ENCODE measurements around the gene IL23R.
"Not testable (repeated sequence)": the region's sequence is repeated elsewhere in the genome, so short reads cannot be mapped to it uniquely, and the experiment has no call there.

IL23R gene

DNA sequence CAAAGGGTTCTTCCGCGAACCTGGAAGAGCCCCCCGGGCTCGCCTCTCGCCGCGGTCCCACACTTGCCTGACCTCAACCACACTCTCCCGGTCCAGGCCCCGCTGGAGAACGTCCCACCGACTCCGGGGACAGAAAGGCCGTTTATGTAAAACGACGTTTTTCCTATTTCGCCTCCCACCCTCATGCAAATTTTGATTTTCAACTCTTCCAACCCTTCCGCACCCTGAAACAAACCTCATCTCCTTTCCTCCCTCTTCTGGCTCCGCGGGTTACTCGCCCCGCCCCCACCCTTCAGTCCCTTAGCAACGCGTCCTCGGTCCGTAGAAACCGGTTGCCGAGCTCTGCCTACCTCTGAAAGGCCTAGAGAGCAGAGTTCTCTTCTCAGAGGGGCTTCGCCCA lies 31.6 kb upstream of the IL23R start, which contains the start of gene C1orf141:
Gene C1orf141, minus strand, starts transcription at position 276 of the 400 bp plus-strand sequence. CDS start 7,730 bp downstream, outside the sequence.
- Histone ChIP-seq H3K9me3 (ENCODE audit: control insufficient read depth, low read length) (no peaks in the 10 kb centered on the region), H3K4me3 (ENCODE audit: insufficient read depth, low read depth, low read length, poor library complexity, severe bottlenecking) (peak within 1 kb of the TSS; percentile 10), H3K36me3 (ENCODE audit: control insufficient read depth, insufficient read depth, low read length) (no peaks in the 10 kb centered on the region), H3K4me1 (ENCODE audit: control insufficient read depth, insufficient read depth, low read length, poor library complexity, severe bottlenecking) (peaks cover 4% of the 10 kb centered on the region), H3K27me3 (replicated peaks; ENCODE audit: control insufficient read depth, insufficient read depth, low read length, poor library complexity, severe bottlenecking) (peaks cover 2% of the 10 kb centered on the region), H3K27ac (ENCODE audit: insufficient read depth, low read length, poor library complexity, severe bottlenecking) (no peak within 1 kb of the TSS)
- no peak for DNase-seq

DNA sequence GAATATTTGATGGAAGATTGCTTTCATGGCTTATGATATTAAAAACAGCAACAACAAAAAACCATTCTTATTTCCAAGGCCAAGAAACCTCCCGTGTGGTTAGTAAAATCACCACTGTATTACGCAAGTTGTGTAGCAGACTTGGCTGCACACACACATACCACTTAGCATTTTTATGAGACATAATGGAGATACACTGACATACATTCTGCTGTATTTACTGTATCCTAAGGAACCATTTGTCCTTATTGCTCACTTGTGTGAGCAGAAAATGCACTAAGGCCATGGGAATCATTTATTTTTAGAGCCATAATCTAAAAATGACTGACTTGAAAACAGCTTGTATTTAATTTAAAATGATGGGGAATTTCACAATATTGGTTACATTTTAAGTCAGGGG lies 30.9 kb upstream of the IL23R start:
- Histone ChIP-seq H3K27ac (ENCODE audit: insufficient read depth, low read length, poor library complexity, severe bottlenecking) (no peak overlapping the region), H3K4me3 (ENCODE audit: insufficient read depth, low read depth, low read length, poor library complexity, severe bottlenecking) (no peak overlapping the region)
- DNase-seq = no peak

DNA sequence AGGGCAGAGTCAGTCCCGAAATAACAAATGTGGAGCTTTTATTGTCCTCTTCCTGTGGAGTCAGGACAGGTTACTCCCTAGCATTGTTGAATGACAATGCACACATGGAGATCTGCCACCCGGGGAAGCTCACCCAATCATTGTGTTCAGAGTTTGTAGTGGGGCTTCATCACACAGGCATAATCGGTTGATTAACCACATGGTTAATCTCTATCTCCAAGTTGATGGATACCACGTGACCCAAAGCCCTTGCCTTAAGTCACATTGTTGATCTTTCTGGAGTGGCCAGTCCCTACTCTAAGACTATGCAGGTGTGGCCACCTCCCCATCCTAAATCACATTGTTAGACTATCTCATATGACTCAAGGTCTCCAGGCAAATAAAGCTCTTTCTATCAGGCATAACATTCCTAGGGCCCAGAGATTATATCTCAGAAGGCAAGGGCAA lies 28.9 kb upstream of the IL23R start:
- Histone ChIP-seq H3K36me3 (ENCODE audit: control insufficient read depth, insufficient read depth, low read length) (no peaks in the 10 kb centered on the region), H3K27me3 (replicated peaks; ENCODE audit: control insufficient read depth, insufficient read depth, low read length, poor library complexity, severe bottlenecking) (peaks cover 2% of the 10 kb centered on the region), H3K27ac (ENCODE audit: insufficient read depth, low read length, poor library complexity, severe bottlenecking) (no peak overlapping the region), H3K9me3 (ENCODE audit: control insufficient read depth, low read length) (no peaks in the 10 kb centered on the region), H3K4me3 (ENCODE audit: insufficient read depth, low read depth, low read length, poor library complexity, severe bottlenecking) (no peak overlapping the region), H3K4me1 (ENCODE audit: control insufficient read depth, insufficient read depth, low read length, poor library complexity, severe bottlenecking) (peaks cover 4% of the 10 kb centered on the region)
- no peak for DNase-seq

More for the DNA sequence above, 30.9 kb upstream of the IL23R start:
- H3K4me1 ChIP-seq (ENCODE audit: control insufficient read depth, insufficient read depth, low read length, poor library complexity, severe bottlenecking) = peaks cover 4% of the 10 kb centered on the region
- H3K9me3 ChIP-seq (ENCODE audit: control insufficient read depth, low read length) = no peaks in the 10 kb centered on the region
- peaks cover 2% of the 10 kb centered on the region for H3K27me3 ChIP-seq (replicated peaks; ENCODE audit: control insufficient read depth, insufficient read depth, low read length, poor library complexity, severe bottlenecking)
- H3K36me3 ChIP-seq (ENCODE audit: control insufficient read depth, insufficient read depth, low read length) = no peaks in the 10 kb centered on the region

DNA sequence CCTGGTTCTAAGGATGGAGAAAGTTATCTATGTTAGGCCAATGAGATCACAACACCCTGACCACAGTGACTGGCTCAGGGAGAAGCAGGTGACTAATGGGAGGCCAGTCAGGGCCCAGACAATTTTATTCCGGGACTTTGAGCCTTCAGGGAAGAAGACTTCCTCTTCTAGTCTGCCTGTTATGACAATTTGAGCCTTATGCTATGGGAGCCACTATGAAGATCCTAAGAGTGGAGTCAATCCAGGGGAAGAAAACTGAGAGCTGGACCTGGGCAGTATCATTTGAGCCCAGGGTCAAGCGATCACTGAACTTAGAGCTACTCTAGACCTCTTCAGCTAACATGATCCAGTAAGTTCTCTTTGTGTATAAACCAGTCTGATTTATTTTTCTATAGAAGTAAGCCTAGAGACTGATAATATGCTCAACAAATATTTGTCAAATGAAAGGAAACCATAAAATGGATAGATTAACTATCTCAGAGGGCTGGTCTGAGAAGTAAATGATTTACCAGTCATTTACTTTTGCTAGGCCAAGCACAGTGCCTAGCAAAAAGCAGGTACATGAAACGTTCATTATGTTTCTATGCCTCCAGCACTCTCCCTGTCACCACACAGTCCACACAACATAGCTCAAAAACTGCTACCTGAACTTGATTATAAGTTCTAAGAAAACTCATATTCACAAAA lies 27.3 kb upstream of the IL23R start:
- Histone ChIP-seq H3K4me3 (ENCODE audit: insufficient read depth, low read depth, low read length, poor library complexity, severe bottlenecking) (no peak overlapping the region), H3K4me1 (ENCODE audit: control insufficient read depth, insufficient read depth, low read length, poor library complexity, severe bottlenecking) (peaks cover 13% of the 10 kb centered on the region), H3K27ac (ENCODE audit: insufficient read depth, low read length, poor library complexity, severe bottlenecking) (no peak overlapping the region), H3K27me3 (replicated peaks; ENCODE audit: control insufficient read depth, insufficient read depth, low read length, poor library complexity, severe bottlenecking) (peaks cover 2% of the 10 kb centered on the region), H3K36me3 (ENCODE audit: control insufficient read depth, insufficient read depth, low read length) (no peaks in the 10 kb centered on the region), H3K9me3 (ENCODE audit: control insufficient read depth, low read length) (no peaks in the 10 kb centered on the region)
- DNase-seq = no peak

DNA sequence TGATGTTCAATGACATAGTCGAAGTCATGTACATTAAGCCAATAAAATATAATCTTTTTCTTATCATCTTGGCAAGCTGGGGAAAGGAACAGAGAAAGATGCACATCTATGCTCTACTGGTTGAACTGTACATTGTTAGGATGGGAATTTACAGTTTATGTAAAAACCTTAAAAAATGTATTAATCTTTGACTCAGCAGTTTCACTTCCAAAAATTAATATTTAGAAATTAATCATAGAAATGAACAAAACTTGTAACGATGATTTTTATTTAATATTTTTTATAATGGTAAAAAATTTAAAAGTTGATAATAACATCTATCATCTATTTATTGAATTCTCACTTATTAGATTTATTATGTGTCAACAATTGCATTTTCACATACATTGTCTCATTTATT lies 25.8 kb upstream of the IL23R start:
- H3K4me3 ChIP-seq (ENCODE audit: insufficient read depth, low read depth, low read length, poor library complexity, severe bottlenecking) = no peak overlapping the region
- H3K27ac ChIP-seq (ENCODE audit: insufficient read depth, low read length, poor library complexity, severe bottlenecking) = no peak overlapping the region
- H3K36me3 ChIP-seq (ENCODE audit: control insufficient read depth, insufficient read depth, low read length) = no peaks in the 10 kb centered on the region
- H3K9me3 ChIP-seq (ENCODE audit: control insufficient read depth, low read length) = no peaks in the 10 kb centered on the region
- DNase-seq = no peak
- peaks cover 12% of the 10 kb centered on the region for H3K4me1 ChIP-seq (ENCODE audit: control insufficient read depth, insufficient read depth, low read length, poor library complexity, severe bottlenecking)
- no peaks in the 10 kb centered on the region for H3K27me3 ChIP-seq (replicated peaks; ENCODE audit: control insufficient read depth, insufficient read depth, low read length, poor library complexity, severe bottlenecking)

DNA sequence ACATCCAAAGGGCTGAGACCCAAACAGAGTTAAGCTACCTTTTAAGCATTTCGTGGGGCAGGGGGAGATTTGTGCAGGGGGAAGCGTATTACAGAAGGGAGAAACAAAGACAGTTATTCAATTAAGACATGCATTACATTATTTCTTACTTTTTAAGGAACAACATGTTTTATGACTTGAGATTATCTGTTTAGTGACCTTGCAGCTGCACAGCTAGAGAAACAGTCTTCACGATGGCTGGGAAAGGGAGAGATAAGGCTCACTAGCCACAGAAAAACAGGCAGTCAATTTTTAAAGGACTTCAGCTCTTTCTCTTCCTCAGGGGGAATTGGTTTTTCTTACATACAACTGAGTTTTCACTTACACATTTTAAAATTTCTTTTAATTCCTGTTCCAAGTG lies 24.4 kb upstream of the IL23R start:
- H3K27ac ChIP-seq (ENCODE audit: insufficient read depth, low read length, poor library complexity, severe bottlenecking); H3K27me3 ChIP-seq (replicated peaks; ENCODE audit: control insufficient read depth, insufficient read depth, low read length, poor library complexity, severe bottlenecking); DNase-seq; H3K4me3 ChIP-seq (ENCODE audit: insufficient read depth, low read depth, low read length, poor library complexity, severe bottlenecking); H3K36me3 ChIP-seq (ENCODE audit: control insufficient read depth, insufficient read depth, low read length); H3K9me3 ChIP-seq (ENCODE audit: control insufficient read depth, low read length): not testable (repeated sequence)
- H3K4me1 ChIP-seq (ENCODE audit: control insufficient read depth, insufficient read depth, low read length, poor library complexity, severe bottlenecking) = peaks cover 12% of the 10 kb centered on the region

DNA sequence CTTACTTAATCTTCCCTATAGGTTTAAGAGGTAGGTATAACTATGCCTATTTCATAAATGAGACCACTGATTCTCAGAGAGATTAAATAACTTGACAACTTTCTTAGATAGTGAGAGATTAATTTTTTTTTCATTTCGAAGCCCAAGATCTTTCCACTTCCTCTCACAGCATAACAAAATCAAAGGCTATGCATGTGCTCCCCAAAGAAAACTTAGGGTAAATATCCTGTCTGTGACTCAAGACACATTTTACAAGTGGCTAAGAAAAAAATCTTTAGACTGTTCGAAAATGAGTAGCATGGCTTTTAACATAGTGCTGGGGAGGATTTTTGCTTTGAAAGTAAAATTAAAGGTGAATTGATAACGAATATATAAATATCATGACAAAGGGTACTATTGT lies 23.3 kb upstream of the IL23R start:
- no peak overlapping the region for H3K4me3 ChIP-seq (ENCODE audit: insufficient read depth, low read depth, low read length, poor library complexity, severe bottlenecking)
- no peak overlapping the region for H3K27ac ChIP-seq (ENCODE audit: insufficient read depth, low read length, poor library complexity, severe bottlenecking)
- no peaks in the 10 kb centered on the region for H3K9me3 ChIP-seq (ENCODE audit: control insufficient read depth, low read length)
- no peaks in the 10 kb centered on the region for H3K36me3 ChIP-seq (ENCODE audit: control insufficient read depth, insufficient read depth, low read length)
- peaks cover 12% of the 10 kb centered on the region for H3K4me1 ChIP-seq (ENCODE audit: control insufficient read depth, insufficient read depth, low read length, poor library complexity, severe bottlenecking)
- no peak for DNase-seq
- no peaks in the 10 kb centered on the region for H3K27me3 ChIP-seq (replicated peaks; ENCODE audit: control insufficient read depth, insufficient read depth, low read length, poor library complexity, severe bottlenecking)

DNA sequence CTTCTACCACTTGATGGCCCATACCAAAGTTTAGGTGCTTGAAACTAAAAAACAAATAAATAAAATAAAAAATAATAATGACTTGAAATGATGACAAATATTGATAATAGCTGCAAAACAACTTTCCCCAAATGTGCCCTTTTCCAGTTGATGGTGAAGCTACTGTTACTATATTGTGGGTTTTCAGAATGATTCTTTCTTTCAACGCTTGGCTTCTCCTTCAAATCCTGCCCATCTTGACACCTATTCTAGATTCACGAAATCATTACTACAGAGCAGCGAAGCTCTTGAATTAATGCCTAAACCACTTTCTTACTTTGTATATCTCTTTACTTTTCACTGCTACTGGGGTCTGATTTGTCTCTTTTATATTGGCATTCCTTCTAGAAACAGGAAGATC lies 22.3 kb upstream of the IL23R start:
- Histone ChIP-seq H3K9me3 (ENCODE audit: control insufficient read depth, low read length) (no peaks in the 10 kb centered on the region), H3K27ac (ENCODE audit: insufficient read depth, low read length, poor library complexity, severe bottlenecking) (no peak overlapping the region), H3K4me1 (ENCODE audit: control insufficient read depth, insufficient read depth, low read length, poor library complexity, severe bottlenecking) (peaks cover 12% of the 10 kb centered on the region), H3K4me3 (ENCODE audit: insufficient read depth, low read depth, low read length, poor library complexity, severe bottlenecking) (no peak overlapping the region), H3K36me3 (ENCODE audit: control insufficient read depth, insufficient read depth, low read length) (no peaks in the 10 kb centered on the region), H3K27me3 (replicated peaks; ENCODE audit: control insufficient read depth, insufficient read depth, low read length, poor library complexity, severe bottlenecking) (no peaks in the 10 kb centered on the region)
- DNase-seq = no peak

DNA sequence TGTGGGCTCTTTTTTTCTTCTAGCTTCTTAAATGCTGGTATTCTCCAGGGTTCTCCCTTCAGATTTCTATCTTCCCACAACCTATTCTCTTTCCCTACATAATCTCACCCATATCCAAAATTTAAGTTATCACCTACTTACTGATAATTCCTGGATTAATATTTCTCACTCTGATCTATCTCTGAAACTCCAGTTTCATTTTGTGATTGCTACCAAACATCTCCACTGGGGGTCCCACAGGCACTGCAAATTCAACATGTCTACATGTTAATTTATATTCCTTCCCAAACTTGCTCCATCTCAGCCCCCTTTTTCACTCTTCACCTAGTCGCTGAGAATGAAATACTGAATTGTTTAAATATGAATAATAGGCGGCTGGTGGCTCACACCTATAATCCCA lies 21.6 kb upstream of the IL23R start:
- Histone ChIP-seq H3K27me3 (replicated peaks; ENCODE audit: control insufficient read depth, insufficient read depth, low read length, poor library complexity, severe bottlenecking) (no peaks in the 10 kb centered on the region), H3K4me1 (ENCODE audit: control insufficient read depth, insufficient read depth, low read length, poor library complexity, severe bottlenecking) (peaks cover 12% of the 10 kb centered on the region), H3K36me3 (ENCODE audit: control insufficient read depth, insufficient read depth, low read length) (no peaks in the 10 kb centered on the region), H3K9me3 (ENCODE audit: control insufficient read depth, low read length) (no peaks in the 10 kb centered on the region), H3K4me3 (ENCODE audit: insufficient read depth, low read depth, low read length, poor library complexity, severe bottlenecking) (no peak overlapping the region), H3K27ac (ENCODE audit: insufficient read depth, low read length, poor library complexity, severe bottlenecking) (no peak overlapping the region)
- DNase-seq = no peak

DNA sequence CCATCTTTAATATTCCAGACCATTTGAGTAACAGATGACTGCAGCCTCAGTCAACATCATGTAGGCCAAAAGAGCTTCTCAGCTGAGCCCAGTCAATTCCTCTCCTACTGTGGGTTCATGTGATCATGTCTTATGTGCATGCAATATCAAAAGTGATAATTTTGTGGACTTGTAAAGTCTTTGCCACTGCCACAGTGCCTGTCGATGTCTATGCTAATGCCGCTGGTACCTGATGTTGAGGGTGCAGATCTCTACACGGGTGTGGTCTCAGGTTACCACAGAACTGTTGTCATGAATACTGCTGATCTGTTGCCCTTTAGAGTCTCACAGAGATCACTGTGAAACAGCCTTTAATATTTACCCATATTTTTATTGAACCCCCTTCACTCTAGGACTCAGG lies 20.2 kb upstream of the IL23R start:
- Histone ChIP-seq H3K27me3 (replicated peaks; ENCODE audit: control insufficient read depth, insufficient read depth, low read length, poor library complexity, severe bottlenecking) (no peaks in the 10 kb centered on the region), H3K36me3 (ENCODE audit: control insufficient read depth, insufficient read depth, low read length) (no peaks in the 10 kb centered on the region), H3K4me3 (ENCODE audit: insufficient read depth, low read depth, low read length, poor library complexity, severe bottlenecking) (no peak overlapping the region), H3K27ac (ENCODE audit: insufficient read depth, low read length, poor library complexity, severe bottlenecking) (no peak overlapping the region), H3K4me1 (ENCODE audit: control insufficient read depth, insufficient read depth, low read length, poor library complexity, severe bottlenecking) (peaks cover 12% of the 10 kb centered on the region), H3K9me3 (ENCODE audit: control insufficient read depth, low read length) (no peaks in the 10 kb centered on the region)
- DNase-seq = no peak

Data from effector memory CD4-positive, alpha-beta T cell (primary cell).